BJ (cell line): ENCODE measurements around the gene TMEM42. TPM values are rescaled to one million over a fixed set of nuclear protein-coding genes. Genes with fewer than 3 reads are reported as not detected.
"Not testable (repeated sequence)": the region's sequence is repeated elsewhere in the genome, so short reads cannot be mapped to it uniquely, and the experiment has no call there.

Experiments used
- CTCF ChIA-PET: fragments of 350-600 bp; formaldehyde crosslinking; extraction: SDS; loops from one replicate; lab custom pipeline; 2021; ENCODE audit warnings: antibody characterized with exemption, inconsistent platforms; lab: Yijun Ruan, JAX
- POLR2A ChIA-PET: fragments of 300-600 bp; sonication (Branson Sonifier 250); formaldehyde crosslinking; extraction: SDS; loops from one replicate; lab custom pipeline; 2021; ENCODE audit warnings: antibody characterized with exemption; lab: Charles Lee
- DNase-seq: peaks from one replicate; pipeline ENCODE4 v3.0.0-alpha.2; 2011; ENCODE audit warnings: low read depth
- H3K27me3 ChIP-seq: 2 replicates; pipeline ENCODE4 v1.6.0; 2011; ENCODE audit warnings: low read length; ENCODE audit not compliant: control insufficient read depth, insufficient read depth
- H3K36me3 ChIP-seq: 2 replicates; pipeline ENCODE4 v1.5.1; 2011; ENCODE audit warnings: low read length; ENCODE audit not compliant: control insufficient read depth, insufficient read depth
- H3K4me3 ChIP-seq: 2 replicates; pipeline ENCODE4 v1.5.1; 2011; ENCODE audit warnings: low read depth, mild to moderate bottlenecking, control low read depth, low read length
- polyA plus RNA-seq: library from polyadenylated mRNA; depleted of rRNA; stranded (reverse); fragments of >200 nt; gene quantifications from 2 replicates; pipeline ENCODE4 v1.2.3, GENCODE V29; 2011
- TF ChIP-seq, protein P1 (sequence below): IDR thresholded peaks from 2 replicates; pipeline ENCODE4 v1.5.1; 2011; ENCODE audit warnings: low read depth, mild to moderate bottlenecking, control low read depth, inconsistent platforms, low read length, moderate library complexity; ENCODE audit not compliant: insufficient read depth

TMEM42 gene
- polyA plus RNA-seq, 1 experiment: 38.0 TPM

GRCh38 chr3:44842376-44842775 is 19.3 kb upstream of the TMEM42 start:
- TF ChIP-seq, protein P1, sequence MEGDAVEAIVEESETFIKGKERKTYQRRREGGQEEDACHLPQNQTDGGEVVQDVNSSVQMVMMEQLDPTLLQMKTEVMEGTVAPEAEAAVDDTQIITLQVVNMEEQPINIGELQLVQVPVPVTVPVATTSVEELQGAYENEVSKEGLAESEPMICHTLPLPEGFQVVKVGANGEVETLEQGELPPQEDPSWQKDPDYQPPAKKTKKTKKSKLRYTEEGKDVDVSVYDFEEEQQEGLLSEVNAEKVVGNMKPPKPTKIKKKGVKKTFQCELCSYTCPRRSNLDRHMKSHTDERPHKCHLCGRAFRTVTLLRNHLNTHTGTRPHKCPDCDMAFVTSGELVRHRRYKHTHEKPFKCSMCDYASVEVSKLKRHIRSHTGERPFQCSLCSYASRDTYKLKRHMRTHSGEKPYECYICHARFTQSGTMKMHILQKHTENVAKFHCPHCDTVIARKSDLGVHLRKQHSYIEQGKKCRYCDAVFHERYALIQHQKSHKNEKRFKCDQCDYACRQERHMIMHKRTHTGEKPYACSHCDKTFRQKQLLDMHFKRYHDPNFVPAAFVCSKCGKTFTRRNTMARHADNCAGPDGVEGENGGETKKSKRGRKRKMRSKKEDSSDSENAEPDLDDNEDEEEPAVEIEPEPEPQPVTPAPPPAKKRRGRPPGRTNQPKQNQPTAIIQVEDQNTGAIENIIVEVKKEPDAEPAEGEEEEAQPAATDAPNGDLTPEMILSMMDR: no peak
- ChIA-PET CTCF (interaction anchor here (0.8 kb wide), 1 partner anchor 10 kb away, joined by 3 read pairs; no protein-coding TSS in a partner anchor), POLR2A (no interaction called here)
- Histone ChIP-seq H3K27me3 (no peaks in the 10 kb centered on the region), H3K4me3 (no peak overlapping the region), H3K36me3 (no peaks in the 10 kb centered on the region)
- no peak for DNase-seq

DNA sequence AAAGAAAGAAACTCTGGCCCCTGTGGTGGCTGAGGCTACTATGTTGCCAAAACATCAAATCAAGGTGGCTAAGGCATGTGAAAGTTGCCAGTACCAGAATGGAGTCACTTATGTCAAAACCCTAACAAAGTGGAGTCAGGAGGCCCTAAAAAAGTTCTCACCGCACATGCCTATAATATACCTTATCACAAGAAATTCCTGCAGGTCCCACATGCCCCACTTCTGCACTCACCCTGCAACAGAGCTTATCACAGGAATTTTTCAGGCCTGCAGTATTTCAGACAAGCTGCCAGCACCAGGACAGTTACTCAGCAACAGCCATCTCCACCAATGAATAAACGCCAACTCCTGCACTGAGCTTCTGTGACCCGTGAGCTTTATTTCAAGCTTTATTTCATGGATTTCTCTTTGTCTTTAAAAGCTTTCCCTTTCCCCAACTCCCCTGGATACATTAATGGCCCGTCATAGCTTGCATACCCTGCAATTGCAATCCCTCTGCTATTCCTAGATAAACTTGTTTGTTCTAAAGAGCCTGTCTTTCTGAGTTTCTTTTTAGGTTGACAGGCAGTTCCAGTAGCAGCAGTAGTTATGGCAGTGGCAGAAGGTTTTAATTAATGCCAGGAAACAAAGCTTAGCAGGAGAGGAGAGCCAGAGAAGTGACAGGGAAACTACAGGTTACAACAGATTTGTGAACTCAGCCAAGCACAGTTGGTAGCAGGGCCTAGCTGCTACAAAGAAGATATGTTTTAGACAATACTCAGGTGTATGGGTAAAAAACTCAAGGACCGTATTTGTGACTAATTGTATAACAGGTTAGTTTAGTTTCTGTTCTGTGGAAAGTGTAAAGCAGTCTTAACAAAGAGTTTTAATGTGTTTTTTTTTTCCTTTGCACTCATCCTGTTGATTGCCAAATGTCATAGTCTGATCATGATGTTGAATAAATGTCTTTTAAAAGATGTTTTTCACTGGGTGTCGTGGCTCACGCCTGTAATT is 15.9 kb upstream of the TMEM42 start:
- CTCF ChIA-PET: no interaction called here
- DNase-seq: no peak

DNA sequence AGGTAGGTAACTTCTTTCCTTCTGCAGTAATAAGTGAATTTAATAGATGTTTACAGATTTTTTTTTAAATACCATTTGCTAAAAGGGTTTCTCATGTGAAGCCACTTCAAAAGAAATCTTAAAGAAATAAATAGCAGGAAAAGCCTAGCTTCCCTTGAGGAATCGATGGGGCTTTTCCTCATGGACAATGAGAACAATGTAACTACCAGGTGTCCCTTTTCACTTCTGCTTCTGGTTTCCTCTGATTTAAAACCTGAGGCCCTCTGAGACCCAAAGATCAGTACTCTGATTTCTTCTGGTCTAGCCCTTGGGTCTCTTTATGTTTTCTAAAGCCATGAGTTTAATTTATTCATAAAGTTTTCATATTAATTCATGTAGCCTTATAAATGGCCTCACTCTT is 13.1 kb upstream of the TMEM42 start:
- no peaks in the 10 kb centered on the region for H3K27me3 ChIP-seq
- ChIA-PET POLR2A (no interaction called here), CTCF (no interaction called here)
- H3K4me3 ChIP-seq: no peak overlapping the region
- TF ChIP-seq, protein P1: no peak
- no peaks in the 10 kb centered on the region for H3K36me3 ChIP-seq
- no peak for DNase-seq

More for the DNA sequence above, 15.9 kb upstream of the TMEM42 start:
- H3K27me3 ChIP-seq: no peaks in the 10 kb centered on the region
- H3K36me3 ChIP-seq: no peaks in the 10 kb centered on the region
- H3K4me3 ChIP-seq: no peak overlapping the region
- TF ChIP-seq, protein P1: no peak
- POLR2A ChIA-PET: no interaction called here

- H3K27me3 ChIP-seq, POLR2A ChIA-PET, H3K36me3 ChIP-seq, DNase-seq, CTCF ChIA-PET, H3K4me3 ChIP-seq: not testable (repeated sequence)
Observed at GRCh38 chr3:44856663-44857062, 5.0 kb upstream of the TMEM42 start.

- CTCF ChIA-PET: no interaction called here
- Histone ChIP-seq H3K4me3 (no peak overlapping the region), H3K27me3 (no peaks in the 10 kb centered on the region), H3K36me3 (peaks cover 2% of the 10 kb centered on the region)
- POLR2A ChIA-PET: interaction anchor here (0.6 kb wide), 1 partner anchor 57 kb away, joined by 3 read pairs; no protein-coding TSS in a partner anchor
- TF ChIP-seq, protein P1: no peak
- no peak for DNase-seq
Observed at GRCh38 chr3:44860117-44860516, 1.6 kb upstream of the TMEM42 start.
